Measurements from ENCODE around the gene OPCML.
A peak's percentile ranks its signal among the peaks of the same experiment; 100 is the strongest.

The OPCML gene

DNA sequence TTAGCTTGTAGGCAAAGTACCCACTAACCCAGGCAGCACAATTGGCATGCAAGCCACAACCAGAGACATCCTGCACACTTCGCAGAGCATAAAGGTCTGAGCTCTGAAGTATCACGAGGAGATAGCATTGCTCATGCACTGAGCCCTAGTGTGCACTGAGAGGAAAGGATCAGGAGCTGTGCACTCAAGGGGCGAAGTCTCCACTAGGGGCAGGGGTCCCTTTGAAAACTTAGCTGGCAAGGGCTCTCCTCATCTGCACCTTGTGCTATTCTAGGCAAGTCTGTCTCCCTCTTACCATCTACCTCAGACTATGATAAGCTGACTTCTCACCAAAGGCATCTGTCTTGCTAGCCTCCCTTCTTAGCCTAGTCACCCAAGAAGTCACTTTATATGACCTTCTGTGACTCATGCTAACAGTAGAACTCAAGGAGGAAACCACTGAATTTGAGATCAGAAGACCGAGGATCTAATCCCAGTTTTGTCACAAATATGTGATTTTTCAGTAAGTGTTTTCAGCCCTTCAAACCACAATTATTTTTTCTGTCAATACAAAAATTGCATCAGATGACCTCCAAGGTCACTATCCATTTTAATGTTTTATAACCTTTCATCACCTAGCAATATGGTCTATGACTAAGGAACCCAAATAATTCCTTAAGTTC, 1083.8 kb downstream of the OPCML start:
- DNase-seq: no peak

DNA sequence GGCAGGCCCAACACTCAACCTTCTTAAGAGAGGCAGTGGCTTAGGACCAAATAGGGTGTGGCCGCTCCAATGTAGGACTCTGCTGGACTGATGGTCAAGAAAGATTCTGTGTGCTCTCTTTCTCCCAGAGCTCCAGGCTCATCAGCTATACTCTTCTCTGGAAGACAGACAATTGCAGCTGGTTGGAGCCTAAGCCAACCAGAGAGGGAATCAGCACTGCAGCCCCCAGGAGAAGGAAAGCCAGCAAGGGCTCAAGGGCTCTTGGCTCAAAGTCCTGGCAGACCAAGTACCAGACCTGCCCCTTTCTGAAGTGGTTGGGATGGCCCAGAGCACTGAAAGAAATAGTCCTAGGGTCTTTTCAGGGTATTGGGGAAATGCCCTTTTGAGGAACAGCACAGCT, 1084.5 kb downstream of the OPCML start:
- DNase-seq: no peak

DNA sequence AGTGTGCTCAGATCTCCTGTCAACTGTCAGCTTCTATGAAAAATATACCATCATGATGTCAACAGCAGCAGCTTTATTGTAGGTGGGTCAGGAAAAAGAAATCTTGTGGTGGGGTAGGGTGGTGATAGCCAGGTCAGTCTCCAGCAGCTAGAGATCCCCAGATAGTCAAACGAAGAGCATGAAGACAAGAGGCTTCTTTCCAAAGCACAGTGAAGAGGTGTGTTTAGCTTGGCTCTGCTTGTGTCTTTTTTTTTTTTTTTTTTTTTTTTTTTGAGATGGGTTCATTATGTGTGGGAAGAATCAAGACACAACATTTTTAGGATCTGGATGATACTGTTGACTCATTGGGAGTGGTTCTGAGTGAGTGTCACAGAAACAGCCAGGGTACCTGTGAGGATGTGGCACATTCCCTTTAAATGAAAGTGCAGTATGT, 1086.4 kb downstream of the OPCML start:
- no peak for DNase-seq

DNA sequence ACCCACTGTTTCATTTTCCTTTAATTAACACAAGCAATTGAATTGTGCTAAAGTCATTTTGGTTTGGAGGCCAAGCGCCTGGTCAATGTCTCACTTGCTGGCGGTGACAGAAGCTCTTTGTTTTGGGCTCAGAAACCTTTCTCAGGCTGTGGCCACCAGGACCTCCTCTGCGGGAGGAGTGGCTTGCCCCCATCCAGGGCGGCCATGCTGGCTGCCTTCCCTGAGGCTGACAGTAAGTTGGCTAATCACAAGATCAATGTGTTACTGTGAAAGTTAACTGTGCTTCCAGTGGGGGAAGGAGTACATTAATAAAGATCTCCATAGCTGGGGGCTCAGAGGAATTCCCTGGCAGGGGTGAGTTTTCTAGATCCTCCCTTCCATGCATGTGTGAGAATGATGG, 1087.4 kb downstream of the OPCML start:
- no peak for DNase-seq

DNA sequence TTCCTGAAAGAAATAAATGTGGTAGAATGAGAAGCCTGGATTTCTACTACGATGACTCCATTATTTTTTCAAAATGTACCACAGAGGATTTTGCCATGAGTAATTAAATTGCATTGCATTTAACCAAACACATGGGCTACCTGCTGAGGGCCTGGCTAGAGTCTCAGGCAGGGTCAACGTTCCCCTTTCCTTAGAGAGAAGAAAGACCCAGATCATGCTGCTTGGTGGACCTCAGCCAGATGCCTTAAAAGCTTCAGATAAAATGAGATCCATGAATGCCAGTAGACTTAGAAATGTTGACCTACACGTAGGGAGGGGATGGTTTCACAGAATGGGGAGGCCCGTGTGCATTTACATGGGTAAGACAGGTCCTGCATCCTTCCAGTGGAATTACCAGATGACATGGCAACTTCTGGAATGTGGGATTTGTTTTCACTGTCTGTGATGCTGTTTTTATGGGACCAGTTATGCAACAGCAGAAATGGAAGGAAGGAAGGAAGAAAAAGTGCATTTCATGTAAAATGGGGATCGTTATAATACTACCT, 1092.5 kb downstream of the OPCML start:
- DNase-seq: no peak

DNA sequence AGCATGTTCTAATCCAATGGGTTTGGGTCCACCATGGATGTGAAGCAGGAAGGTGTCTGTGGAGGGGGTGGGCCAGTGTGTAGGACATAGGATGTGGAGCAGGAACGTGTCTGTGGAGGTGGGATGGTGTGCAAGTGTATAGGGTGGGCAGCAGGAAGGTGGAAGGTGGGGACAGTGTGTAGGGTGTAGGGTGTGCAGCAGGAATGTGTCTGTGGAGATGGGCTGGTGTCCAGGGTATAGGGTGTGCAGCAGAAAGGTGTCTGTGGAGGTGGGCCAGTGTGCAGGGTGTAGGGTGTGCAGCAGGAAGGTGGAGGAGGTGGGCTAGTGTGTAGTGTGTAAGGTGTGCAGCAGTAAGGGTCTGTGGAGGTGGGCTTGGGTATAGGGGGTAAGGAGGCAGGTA, 1093.9 kb downstream of the OPCML start:
- DNase-seq: no peak

DNA sequence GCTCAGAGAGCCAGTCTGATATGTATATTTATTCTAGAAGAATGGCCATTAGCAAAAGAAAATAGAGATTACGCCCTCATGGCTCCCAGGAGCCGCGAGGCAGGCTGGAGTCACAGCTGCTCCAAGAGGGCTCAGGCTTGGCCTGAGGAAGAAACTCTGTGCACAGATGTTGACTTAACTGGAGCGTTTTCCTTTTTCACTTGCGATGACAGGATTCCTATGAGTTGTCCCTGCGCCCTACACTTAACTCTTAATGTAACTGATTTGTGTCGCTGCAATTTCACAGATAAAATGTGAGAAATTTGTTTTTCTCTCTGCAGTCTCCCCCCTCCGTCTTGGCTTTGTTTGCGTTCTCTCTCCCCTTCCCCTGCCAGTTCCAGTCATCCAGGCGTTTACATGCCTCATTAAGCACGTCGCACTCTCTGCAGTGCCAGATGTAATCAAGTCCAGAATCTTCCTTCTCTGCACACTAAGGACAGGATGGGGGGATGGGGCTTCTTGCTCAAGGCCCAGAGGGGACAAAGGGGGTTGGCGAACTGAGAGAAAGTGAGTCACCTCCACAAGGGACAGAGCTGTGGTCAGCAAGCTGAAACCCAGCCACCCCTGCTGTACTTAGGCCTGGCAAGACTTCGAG, 1101.8 kb downstream of the OPCML start:
- peak in 1 of 2 experiments; percentile 24 for DNase-seq

DNA sequence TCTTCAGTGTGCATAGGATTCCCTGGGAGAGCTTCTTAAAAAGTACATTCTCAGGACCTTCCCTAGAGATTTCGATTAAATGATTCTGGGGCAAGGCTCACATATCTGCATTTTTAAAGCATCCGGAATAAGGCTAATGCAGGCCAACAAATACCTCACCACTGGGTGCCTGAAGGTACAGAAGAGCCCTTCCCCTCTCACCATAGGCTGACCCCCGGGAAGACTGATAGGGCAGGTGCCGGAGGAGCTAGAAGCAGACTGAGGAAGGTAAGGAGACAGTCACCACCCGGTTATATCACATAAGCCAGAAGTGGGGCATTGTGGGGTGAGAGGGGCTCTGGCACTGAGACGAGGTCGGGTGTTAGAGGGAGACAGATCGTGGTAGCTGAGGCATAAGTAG, 1102.6 kb downstream of the OPCML start:
- DNase-seq: no peak

DNA sequence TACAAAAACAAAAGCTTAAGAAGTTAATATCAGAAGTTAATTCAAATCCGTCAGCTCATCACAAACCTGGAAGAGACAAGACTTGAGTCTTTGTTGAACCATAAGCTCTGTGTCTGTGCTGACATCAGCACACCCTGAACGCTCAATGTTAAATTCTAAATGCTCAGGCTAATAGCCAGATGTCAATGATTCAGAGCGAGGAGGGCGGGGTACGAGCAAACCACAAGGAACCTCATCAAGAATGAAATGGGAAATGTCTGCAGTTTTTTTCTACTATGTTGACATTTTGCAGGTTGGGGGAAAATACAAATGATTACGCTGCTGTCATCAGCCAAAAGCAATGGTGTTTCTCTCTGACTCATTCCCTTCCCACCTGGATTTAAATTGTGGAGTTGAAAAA, 1104.7 kb downstream of the OPCML start:
- no peak for DNase-seq

DNA sequence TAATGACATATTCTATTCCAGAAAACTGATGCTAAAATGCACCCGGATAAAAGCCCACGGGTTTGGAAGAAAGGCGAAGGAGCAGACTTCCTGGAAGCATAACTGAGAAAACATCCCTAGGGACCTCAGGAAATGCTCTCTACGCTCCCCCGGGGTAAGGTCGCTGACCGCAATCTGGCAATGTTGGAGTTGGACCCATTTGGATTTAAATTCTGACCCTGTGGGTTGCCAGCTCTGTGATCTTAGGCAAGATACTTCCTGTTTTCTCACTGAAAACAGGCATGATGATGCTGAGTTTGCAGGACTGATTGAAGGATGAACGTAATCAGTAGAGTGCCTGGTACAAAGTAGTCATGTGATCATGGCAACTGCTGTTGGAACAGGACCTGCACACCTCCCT, 1107.9 kb downstream of the OPCML start:
- no peak for DNase-seq

DNA sequence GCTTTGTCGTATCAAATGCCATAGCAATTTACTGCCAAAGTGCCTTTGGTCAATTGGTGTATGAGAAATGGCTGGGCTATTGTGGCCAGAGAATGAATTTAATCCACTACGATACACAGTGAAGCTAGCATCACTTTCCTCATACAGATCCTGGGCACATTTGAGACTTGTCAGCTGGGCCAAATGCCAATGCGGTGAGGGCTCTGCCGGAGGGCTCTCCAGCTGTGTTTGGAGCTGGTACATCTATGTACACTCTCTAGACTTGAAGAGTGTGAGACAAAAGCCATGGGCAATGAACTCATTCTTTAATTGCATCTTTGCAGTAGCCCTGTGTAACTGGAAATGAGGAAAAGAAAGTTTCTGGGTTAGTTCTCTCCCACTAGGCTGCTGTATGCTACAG, 1109.0 kb downstream of the OPCML start:
- DNase-seq: no peak

DNA sequence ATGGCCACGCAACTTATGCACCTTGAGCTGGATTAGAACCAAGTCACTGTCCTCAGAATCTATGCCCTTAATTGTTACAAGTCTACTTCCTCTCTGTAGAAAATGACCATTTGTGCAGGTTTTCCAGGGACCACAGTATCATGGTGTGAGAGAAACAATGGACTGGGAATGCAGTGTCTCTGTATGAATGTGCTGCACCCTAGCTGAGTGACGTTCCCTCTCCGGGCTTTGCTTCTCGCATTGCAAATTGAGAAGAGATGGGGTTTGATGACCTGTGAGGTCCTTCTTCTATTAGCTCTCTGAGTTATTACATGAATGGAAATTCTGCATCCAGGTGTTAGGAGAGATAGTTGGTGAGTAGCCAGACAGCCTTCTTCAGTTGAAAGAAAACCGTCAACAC, 1109.6 kb downstream of the OPCML start:
- no peak for DNase-seq

DNA sequence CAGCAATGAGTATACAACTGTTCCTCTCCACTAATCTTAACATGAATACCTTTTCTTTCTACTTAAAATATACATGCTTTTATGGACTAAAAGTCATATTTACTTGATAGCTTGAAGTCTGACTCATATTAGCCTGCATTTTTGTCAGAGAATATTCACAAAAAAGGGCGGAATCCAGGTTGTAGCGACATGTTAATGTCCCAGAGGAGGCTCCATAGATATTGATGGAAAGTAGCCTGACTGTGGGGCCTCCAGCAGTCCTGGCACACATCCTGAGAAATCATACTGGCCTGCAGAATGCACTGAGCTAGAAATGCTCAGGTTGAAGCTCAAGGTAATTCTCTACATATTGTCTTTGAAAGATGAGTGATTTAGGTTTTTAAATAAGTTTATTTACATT, 1110.7 kb downstream of the OPCML start:
- no peak for DNase-seq

DNA sequence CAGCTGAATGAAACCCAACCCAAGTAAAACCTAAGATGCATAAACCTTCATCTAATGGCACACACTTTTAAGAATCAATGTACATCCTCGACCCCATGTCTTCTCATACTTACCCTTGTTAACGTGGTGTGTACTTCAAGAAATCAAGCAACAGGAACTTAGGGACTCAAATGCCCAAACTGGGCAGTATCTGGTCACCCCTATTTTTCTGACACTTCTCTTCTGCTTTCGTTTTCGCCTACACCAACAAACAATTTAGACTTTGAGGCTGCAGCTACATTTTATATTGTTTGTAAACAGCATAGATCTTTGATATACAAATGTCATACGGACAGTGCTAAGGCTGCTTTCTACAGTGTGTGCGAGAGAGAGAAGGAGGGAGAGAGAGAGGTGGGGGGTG, 1117.8 kb downstream of the OPCML start:
- DNase-seq: no peak

DNA sequence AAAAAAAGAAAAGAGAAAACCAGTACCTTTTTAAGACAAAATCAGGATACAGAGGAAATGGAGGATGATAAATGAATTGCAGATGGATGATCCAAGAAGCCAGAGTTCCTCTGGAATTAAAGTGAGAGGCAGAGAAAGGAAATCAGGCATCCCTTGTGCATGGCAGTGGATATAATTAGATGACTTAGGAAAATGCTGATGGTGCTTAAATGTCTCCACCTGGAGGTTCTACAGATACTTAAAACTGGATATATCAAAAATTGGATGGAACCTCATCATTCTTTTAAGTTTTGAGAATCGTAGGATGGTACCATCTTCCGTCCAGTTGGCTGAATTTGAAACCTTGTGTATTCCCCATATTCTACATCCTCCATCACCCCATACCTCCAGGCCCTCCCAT, 1121.9 kb downstream of the OPCML start:
- no peak for DNase-seq

DNA sequence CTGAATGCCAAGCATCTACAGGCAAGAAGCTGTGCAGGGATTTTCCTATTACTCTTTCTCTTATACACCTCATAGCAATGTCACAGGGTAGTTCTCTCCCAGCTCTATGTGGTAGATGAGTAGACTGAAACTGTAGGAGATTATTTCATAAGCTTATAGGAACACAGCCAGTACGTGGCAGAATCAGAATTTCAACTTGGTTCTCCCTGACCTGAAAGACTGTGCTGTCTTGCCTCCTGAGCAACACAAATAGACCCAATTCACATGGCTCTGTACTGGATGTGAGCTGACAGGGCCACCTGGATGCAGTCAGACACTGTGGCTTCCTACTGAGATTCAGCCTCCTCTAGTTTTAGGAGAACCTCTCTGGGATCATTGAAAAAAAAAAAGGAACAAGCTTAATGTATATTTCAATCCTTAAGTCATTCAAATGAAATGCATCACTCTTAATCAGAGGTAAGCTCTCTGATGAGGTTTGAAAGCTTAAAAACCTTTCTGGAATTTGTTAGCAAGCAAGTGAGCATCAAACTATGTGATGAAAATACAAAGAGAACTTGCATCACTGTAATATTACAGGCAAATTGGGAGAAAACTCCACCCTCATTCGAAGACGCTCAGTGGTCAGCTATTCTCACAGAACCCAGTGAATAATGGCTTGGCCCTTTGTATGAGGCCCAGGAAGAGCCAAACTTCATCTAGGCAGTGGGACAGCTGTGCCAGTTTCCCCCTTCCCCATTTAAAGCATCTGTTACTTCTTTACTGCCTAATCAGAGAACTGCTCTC, 1122.5 kb downstream of the OPCML start:
- no peak for DNase-seq

DNA sequence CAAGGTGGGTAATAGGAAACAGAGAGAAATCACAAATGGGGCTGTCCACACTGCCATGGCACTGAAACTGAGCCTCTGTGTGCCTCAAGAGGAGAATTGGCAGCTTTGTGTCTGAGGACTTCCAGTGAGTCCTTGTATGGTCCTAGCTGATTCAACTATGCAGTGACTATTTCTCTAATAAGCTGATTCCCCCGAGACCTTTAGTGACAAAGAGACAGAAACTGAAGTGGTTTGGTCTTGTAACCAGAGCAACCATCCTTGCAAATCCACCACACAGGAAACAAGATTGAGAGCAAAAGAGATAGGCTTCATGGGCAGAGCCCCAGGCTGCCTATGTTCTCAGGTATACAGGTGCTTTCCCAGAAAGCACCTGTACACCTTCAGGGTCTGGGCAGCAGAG, 1123.4 kb downstream of the OPCML start:
- no peak for DNase-seq

DNA sequence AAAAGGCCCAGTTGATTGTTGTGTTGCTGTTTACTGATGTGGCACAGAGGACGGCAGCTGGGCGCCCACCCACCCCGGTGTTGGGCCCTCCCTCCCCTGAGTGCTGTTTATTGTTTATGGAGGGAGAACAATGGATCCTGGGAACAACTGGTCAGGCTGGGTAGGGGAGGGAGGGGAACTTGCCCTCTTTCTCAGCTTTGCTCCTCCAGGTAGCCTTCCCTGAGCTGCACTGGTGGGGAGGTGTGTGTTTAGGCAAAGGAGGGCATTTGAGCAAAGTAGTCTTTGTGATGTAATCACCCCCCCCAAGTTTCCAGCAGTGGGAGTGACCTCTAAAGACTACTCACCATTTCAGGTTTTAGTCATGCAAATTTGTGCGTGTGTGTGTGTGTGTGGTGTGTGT, 1126.6 kb downstream of the OPCML start:
- DNase-seq: peak; percentile 56 to 76

DNA sequence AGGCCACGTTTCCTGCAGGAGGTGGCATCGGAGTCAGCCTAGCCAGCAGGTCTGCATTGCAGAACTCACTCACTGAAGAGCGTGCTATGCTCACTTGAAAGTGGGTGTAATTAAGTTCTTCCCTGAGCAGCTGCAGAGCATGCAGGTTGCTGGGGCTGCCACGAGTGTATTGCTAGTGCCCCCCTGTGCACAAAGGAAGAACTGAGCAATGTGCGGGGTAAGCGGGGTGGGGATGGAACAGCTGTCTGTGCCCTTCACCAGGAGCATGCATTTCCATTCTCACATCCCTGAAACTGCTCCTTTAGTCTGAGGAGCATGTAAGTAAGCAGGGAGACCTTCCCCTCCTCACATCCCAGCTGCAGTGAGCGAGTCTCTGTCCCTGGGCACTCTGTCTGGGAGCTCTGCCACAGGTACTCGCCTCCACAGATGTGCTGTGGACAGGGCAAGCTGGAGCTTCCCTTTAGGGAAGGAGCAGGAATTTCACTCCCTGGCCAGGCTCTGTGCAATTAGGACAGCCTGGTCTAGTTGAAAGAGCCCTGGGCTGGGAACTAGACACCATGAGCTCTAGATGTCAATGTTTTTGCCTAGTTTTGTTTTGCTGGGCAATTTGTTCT, 1130.1 kb downstream of the OPCML start:
- DNase-seq: peak; percentile 34 to 44

DNA sequence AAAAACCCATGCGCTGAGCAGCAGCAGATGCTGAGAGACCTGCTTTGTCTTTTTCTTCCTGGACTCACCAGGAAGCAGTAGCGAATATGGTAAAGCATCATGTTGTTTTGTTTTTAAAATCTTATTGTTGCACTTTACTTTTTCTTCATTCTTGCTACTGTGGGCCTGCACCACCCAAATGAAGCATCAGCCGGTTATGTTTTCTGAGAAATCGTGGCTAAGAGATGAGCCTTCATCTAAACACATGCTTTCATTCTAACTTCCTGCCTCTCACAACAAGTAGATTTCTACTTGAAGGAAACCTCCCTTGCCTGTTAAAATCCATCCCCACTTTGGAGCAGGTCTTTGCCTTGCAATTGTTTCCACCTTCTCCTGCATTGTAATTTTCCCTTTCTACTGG, 1136.0 kb downstream of the OPCML start:
- no peak for DNase-seq

DNA sequence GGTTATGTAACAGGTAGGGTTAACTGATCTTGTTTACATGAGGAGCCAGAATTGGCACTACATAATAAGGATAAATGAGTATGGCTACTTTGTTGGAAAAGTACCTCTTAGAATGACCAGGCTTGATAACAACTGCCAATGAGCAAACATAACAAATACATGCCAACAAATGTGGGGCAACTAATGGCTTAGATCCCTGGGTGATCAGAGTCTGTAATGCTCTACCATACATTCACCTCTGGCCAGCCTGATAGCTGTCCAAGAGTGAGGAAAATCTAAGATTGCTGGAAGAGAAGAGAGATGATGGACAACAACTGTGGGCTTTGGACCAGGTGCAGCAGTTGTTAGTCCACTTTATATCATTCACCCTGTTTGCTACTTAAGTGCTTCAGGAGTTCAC, 1136.9 kb downstream of the OPCML start:
- no peak for DNase-seq

DNA sequence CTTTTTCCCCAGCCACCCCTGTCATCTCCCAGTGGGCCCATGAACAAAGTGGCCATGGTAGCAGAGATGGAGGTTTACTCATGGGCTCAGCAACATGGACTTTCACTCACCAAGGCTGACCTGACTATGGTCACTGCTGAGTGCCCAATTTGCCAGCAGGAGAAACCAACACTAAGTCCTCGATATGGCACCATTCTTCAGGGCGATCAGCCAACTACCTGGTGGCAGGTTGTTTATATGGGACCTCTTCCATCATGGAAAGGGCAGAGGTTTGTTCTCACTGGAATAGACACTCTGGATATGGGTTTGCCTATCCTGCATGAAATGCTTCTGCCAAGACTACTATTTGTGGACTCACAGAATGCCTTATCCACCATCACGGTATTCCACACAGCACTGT, 1152.8 kb downstream of the OPCML start:
- DNase-seq: no peak

DNA sequence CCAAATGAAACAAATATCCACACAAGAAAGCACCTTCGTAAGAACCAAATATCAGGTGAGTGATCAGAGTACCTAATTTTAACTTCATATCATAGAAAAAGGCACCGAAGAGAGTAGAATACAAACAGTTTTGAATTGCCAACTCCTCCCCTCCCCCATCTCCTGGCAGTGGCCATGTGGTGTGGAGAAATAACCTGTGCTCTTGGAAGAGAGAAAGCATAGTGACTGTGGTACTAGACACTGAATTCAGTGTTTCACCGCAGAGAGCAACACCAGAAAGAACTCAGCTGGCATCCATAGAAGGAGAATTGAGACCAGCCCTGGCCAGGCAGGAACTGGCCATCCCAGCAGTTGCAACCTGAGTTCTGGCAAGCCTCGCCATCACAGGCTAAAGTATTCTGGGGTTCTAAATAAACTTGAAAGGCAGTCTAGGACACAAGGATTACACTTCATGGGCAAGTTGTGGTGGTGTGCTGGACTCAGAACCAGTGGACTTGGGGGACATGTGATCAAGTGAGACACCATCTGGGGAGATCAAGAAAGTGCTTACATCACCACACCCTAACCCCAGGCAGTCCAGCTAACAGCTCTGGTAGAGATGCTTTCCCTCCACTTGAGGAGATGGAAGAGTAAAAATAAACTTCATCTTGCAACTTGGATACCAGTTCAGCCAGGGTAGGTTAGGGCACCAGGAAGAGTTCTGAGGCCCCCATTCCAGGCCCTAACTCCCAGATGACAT, 1158.7 kb downstream of the OPCML start:
- no peak for DNase-seq
